ENCODE data around the gene NEURL1.
"Not testable (repeated sequence)": the region's sequence is repeated elsewhere in the genome, so short reads cannot be mapped to it uniquely, and the experiment has no call there.

Gene NEURL1

DNA sequence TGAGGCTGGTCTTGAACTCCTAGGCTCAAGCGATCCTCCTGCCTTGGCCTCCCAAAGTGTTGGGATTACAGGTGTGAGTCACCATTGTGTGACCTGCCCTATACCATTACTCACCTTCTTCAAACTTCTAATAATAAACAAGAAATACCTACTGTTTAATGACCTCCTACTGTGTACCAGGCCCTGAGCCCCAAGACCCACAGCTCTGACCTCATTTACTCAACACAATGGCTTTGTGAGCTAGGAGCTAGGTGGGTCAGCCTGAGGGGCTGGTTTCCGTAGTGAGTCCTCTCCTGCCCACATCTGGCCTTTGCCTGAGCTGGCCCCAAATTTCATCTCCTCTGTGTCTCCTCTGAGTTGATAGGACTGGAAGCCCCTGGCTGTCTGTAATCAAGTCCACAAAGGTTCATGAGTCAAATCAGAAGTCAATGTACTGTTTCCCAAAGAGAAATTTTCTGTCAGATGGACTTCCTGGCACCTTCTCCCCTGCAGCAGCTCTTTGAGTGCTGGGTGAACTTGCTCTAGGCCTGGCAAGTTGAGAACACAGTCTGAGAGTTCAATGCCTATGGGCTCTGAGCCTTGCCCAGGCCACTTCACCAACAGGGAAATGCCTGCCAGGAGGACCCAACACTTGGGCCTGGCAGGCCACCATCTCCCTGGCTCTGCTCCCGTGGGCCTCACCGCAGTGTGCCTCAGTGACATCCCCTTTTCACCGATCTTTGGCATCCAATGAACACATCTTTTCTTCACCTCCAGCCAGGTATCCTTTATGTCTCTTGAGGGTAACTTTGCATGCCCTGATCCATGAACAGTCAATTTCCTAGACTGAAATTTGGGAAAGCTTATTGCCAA is 24.0 kb downstream of the NEURL1 start:
- H2BK5ac ChIP-seq (ENCODE audit: low read depth, low read length, poor library complexity): no peak overlapping the region
- H4K12ac ChIP-seq (ENCODE audit: low read depth, low read length): no peak overlapping the region
- H3K27me3 ChIP-seq (ENCODE audit: insufficient read depth, low read length): no peaks in the 10 kb centered on the region
- peaks cover 11 to 13% of the 10 kb centered on the region in 2 experiments for H3K4me1 ChIP-seq (ENCODE audit: control insufficient read depth in 1 of 2, insufficient read depth in 2 of 2, low read length in 2 of 2)
- no peak overlapping the region for H3K9ac ChIP-seq (ENCODE audit: low read length)
- peak overlapping the region; percentile 15 for H4K91ac ChIP-seq (ENCODE audit: low read depth, low read length)
- no peak overlapping the region for H3K4me3 ChIP-seq (ENCODE audit: low read depth, low read length)
- H3K9me3 ChIP-seq (ENCODE audit: insufficient read depth, low read depth, low read length): no peaks in the 10 kb centered on the region
- no peak overlapping the region for H3K27ac ChIP-seq (ENCODE audit: low read depth, low read length)
- H2AFZ ChIP-seq (ENCODE audit: insufficient read depth, low read length, poor library complexity): no peak overlapping the region
- H3K14ac ChIP-seq (ENCODE audit: low read length): no peak overlapping the region
- no peak for DNase-seq
- no peak overlapping the region for H3K4ac ChIP-seq (ENCODE audit: low read depth, low read length)
- H2AK5ac ChIP-seq (ENCODE audit: low read length): no peak overlapping the region
- H4K8ac ChIP-seq (ENCODE audit: low read depth, low read length): no peak overlapping the region
- no peak overlapping the region for H3K23ac ChIP-seq (ENCODE audit: low read length)
- H3K79me1 ChIP-seq (ENCODE audit: low read length): peaks cover 14% of the 10 kb centered on the region
- no peaks in the 10 kb centered on the region for H3K36me3 ChIP-seq (ENCODE audit: control insufficient read depth in 1 of 2, insufficient read depth in 2 of 2, low read length in 2 of 2)
- no peak overlapping the region for H2BK12ac ChIP-seq (ENCODE audit: low read length)
- H3K79me2 ChIP-seq (ENCODE audit: control insufficient read depth, insufficient read depth, low read length, poor library complexity): no peaks in the 10 kb centered on the region
- no peak overlapping the region for H2BK120ac ChIP-seq (ENCODE audit: insufficient read depth, low read length, poor library complexity)
- no peak overlapping the region for H3K4me2 ChIP-seq (ENCODE audit: low read length)
- no peak overlapping the region for H3K18ac ChIP-seq (ENCODE audit: low read length)
- no CpG with 5 or more reads among the region's 5 CpGs for WGBS (ENCODE audit: extremely low coverage, insufficient coverage, insufficient read length)

DNA sequence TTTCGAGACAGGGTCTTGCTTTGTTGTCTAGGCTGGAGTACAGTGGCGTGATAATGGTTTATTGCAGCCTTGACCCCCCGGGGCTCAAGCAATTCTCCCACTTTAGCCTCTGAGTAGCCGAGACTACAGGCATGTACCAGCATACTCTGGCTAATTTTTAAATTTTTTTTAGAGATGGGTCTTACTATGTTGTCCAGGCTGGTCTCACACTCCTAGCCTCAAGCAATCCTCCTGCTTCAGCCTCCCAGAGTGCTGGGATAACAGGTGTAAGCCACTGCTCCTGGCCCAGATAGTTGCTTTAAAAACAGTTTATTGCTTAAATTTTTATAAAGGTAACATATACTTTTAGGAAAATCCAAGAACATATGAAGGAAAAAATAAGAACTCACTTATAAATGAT is 26.3 kb downstream of the NEURL1 start:
- no peak overlapping the region for H3K9ac ChIP-seq (ENCODE audit: low read length)
- H4K8ac ChIP-seq (ENCODE audit: low read depth, low read length): no peak overlapping the region
- no peak overlapping the region for H4K12ac ChIP-seq (ENCODE audit: low read depth, low read length)
- no peak overlapping the region for H2AK5ac ChIP-seq (ENCODE audit: low read length)
- peak; percentile 68 to 82 for DNase-seq
- H3K4me1 ChIP-seq (ENCODE audit: control insufficient read depth in 1 of 2, insufficient read depth in 2 of 2, low read length in 2 of 2): no peaks in the 10 kb centered on the region
- no peak overlapping the region for H3K23ac ChIP-seq (ENCODE audit: low read length)
- no peaks in the 10 kb centered on the region for H3K9me3 ChIP-seq (ENCODE audit: insufficient read depth, low read depth, low read length)
- no peaks in the 10 kb centered on the region for H3K36me3 ChIP-seq (ENCODE audit: control insufficient read depth in 1 of 2, insufficient read depth in 2 of 2, low read length in 2 of 2)
- no peak overlapping the region for H3K4ac ChIP-seq (ENCODE audit: low read depth, low read length)
- no peak overlapping the region for H4K91ac ChIP-seq (ENCODE audit: low read depth, low read length)
- WGBS (ENCODE audit: extremely low coverage, insufficient coverage, insufficient read length): no CpG with 5 or more reads among the region's 4 CpGs
- no peaks in the 10 kb centered on the region for H3K27me3 ChIP-seq (ENCODE audit: insufficient read depth, low read length)
- H3K14ac ChIP-seq (ENCODE audit: low read length): no peak overlapping the region
- H2BK120ac ChIP-seq (ENCODE audit: insufficient read depth, low read length, poor library complexity): no peak overlapping the region
- no peak overlapping the region for H3K4me3 ChIP-seq (ENCODE audit: low read depth, low read length)
- no peak overlapping the region for H3K27ac ChIP-seq (ENCODE audit: low read depth, low read length)
- peaks cover 3% of the 10 kb centered on the region for H3K79me1 ChIP-seq (ENCODE audit: low read length)
- no peak overlapping the region for H3K18ac ChIP-seq (ENCODE audit: low read length)
- H3K79me2 ChIP-seq (ENCODE audit: control insufficient read depth, insufficient read depth, low read length, poor library complexity): no peaks in the 10 kb centered on the region
- no peak overlapping the region for H2BK5ac ChIP-seq (ENCODE audit: low read depth, low read length, poor library complexity)
- H2BK12ac ChIP-seq (ENCODE audit: low read length): no peak overlapping the region
- no peak overlapping the region for H3K4me2 ChIP-seq (ENCODE audit: low read length)
- no peak overlapping the region for H2AFZ ChIP-seq (ENCODE audit: insufficient read depth, low read length, poor library complexity)

DNA sequence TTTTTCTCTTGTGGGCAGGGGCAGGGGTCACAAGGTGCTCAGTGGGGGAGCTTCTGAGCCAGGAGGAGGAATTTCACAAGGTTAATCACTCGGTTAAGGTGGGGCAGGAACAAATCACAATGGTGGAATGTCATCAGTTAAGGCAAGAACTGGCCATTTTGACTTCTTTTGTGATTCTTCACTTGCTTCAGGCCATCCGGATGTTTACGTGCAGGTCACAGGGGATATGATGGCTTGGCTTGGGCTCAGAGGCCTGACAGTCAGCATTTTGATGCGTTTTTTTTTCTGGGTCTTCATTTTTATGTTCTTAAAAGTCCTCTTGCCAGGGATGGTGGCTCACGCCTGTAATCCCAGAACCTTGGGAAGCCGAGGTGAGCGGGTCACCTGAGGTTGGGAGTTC is 28.5 kb downstream of the NEURL1 start:
- not testable (repeated sequence) for H4K8ac ChIP-seq (ENCODE audit: low read depth, low read length); H4K12ac ChIP-seq (ENCODE audit: low read depth, low read length); H2BK120ac ChIP-seq (ENCODE audit: insufficient read depth, low read length, poor library complexity); H3K27me3 ChIP-seq (ENCODE audit: insufficient read depth, low read length); H3K4me3 ChIP-seq (ENCODE audit: low read depth, low read length); H3K14ac ChIP-seq (ENCODE audit: low read length); H3K79me1 ChIP-seq (ENCODE audit: low read length); H3K18ac ChIP-seq (ENCODE audit: low read length); H2AK5ac ChIP-seq (ENCODE audit: low read length); H3K4me1 ChIP-seq (ENCODE audit: control insufficient read depth in 1 of 2, insufficient read depth in 2 of 2, low read length in 2 of 2); H3K4me2 ChIP-seq (ENCODE audit: low read length); H3K36me3 ChIP-seq (ENCODE audit: control insufficient read depth in 1 of 2, insufficient read depth in 2 of 2, low read length in 2 of 2); H3K9me3 ChIP-seq (ENCODE audit: insufficient read depth, low read depth, low read length); H3K27ac ChIP-seq (ENCODE audit: low read depth, low read length); H2BK12ac ChIP-seq (ENCODE audit: low read length); H4K91ac ChIP-seq (ENCODE audit: low read depth, low read length); H2BK5ac ChIP-seq (ENCODE audit: low read depth, low read length, poor library complexity); H3K79me2 ChIP-seq (ENCODE audit: control insufficient read depth, insufficient read depth, low read length, poor library complexity); H2AFZ ChIP-seq (ENCODE audit: insufficient read depth, low read length, poor library complexity); H3K9ac ChIP-seq (ENCODE audit: low read length); H3K23ac ChIP-seq (ENCODE audit: low read length); H3K4ac ChIP-seq (ENCODE audit: low read depth, low read length)
- DNase-seq: peak; percentile 77 to 85
- WGBS (ENCODE audit: extremely low coverage, insufficient coverage, insufficient read length): no CpG with 5 or more reads among the region's 7 CpGs

DNA sequence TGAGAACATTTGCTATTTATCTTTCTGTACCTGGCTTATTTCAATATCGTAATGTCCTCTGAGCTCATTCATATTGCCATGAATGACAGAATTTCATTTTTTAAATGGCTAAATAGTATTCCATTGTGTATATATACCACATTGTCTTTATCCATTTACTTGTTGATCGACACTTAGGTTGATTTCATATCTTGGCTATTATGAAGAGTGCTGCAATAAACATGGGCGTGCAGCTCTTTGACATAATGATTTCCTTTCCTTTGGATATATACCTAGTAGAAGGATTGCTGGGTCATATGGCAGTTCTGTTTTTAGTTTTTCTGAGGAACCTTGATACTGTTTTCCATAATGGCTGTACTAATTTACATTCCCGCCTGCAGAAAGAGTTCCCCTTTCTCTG is 30.2 kb downstream of the NEURL1 start:
- Histone ChIP-seq H2AFZ (ENCODE audit: insufficient read depth, low read length, poor library complexity) (no peak overlapping the region), H3K27me3 (ENCODE audit: insufficient read depth, low read length) (no peaks in the 10 kb centered on the region), H3K9ac (ENCODE audit: low read length) (no peak overlapping the region), H4K91ac (ENCODE audit: low read depth, low read length) (no peak overlapping the region), H3K4me1 (ENCODE audit: control insufficient read depth in 1 of 2, insufficient read depth in 2 of 2, low read length in 2 of 2) (no peaks in the 10 kb centered on the region), H3K4me3 (ENCODE audit: low read depth, low read length) (no peak overlapping the region), H2BK120ac (ENCODE audit: insufficient read depth, low read length, poor library complexity) (no peak overlapping the region), H3K18ac (ENCODE audit: low read length) (no peak overlapping the region), H2AK5ac (ENCODE audit: low read length) (no peak overlapping the region), H3K4ac (ENCODE audit: low read depth, low read length) (no peak overlapping the region), H3K79me2 (ENCODE audit: control insufficient read depth, insufficient read depth, low read length, poor library complexity) (no peaks in the 10 kb centered on the region), H3K14ac (ENCODE audit: low read length) (no peak overlapping the region), H3K4me2 (ENCODE audit: low read length) (no peak overlapping the region), H3K23ac (ENCODE audit: low read length) (no peak overlapping the region), H3K79me1 (ENCODE audit: low read length) (peaks cover 6% of the 10 kb centered on the region), H3K27ac (ENCODE audit: low read depth, low read length) (no peak overlapping the region), H2BK12ac (ENCODE audit: low read length) (no peak overlapping the region), H3K9me3 (ENCODE audit: insufficient read depth, low read depth, low read length) (no peaks in the 10 kb centered on the region), H4K12ac (ENCODE audit: low read depth, low read length) (no peak overlapping the region), H3K36me3 (ENCODE audit: control insufficient read depth in 1 of 2, insufficient read depth in 2 of 2, low read length in 2 of 2) (no peaks in the 10 kb centered on the region), H4K8ac (ENCODE audit: low read depth, low read length) (no peak overlapping the region), H2BK5ac (ENCODE audit: low read depth, low read length, poor library complexity) (no peak overlapping the region)
- no CpG with 5 or more reads among the region's 4 CpGs for WGBS (ENCODE audit: extremely low coverage, insufficient coverage, insufficient read length)
- DNase-seq: no peak

Data from trophoblast cell (in vitro differentiated cells and primary cell).